Kidney (tissue), 14 donors: ENCODE results near the gene DCXR. TPM values are rescaled to one million over a fixed set of nuclear protein-coding genes. Genes with fewer than 3 reads are reported as not detected.

Experiments
- DNase-seq, 5 donors: peaks; one replicate each; pipeline ENCODE4 v3.0.0-alpha.2; 2013 to 2020
- FAIRE-seq: peaks from 2 replicates; lab custom pipeline; 2012; peaks lifted over from hg19 to GRCh38; lab: Jason Lieb, UNC
- H3K27ac ChIP-seq, 2 donors: one replicate each; pipeline ENCODE4 v1.7.0; 2013; ENCODE audit warnings: low read depth in 2 of 2, low read length in 2 of 2, inconsistent platforms in 1 of 2
- H3K27me3 ChIP-seq: one replicate; pipeline ENCODE4 v1.7.1; 2013; ENCODE audit warnings: low read length, inconsistent platforms; ENCODE audit not compliant: control insufficient read depth, insufficient read depth
- H3K36me3 ChIP-seq, 3 donors: one replicate each; pipeline versions ENCODE4 v1.7.0 to v1.7.1; 2013; ENCODE audit warnings: low read length in 3 of 3, control low read depth in 1 of 3, inconsistent platforms in 1 of 3; ENCODE audit not compliant: insufficient read depth in 3 of 3, control insufficient read depth in 2 of 3
- H3K4me1 ChIP-seq, 3 donors: one replicate each; pipeline versions ENCODE4 v1.7.0 to v1.7.1; 2013; ENCODE audit warnings: low read length in 3 of 3, inconsistent platforms in 1 of 3, low read depth in 1 of 3; ENCODE audit not compliant: control insufficient read depth in 2 of 3, insufficient read depth in 2 of 3
- H3K4me3 ChIP-seq, 3 donors: one replicate each; pipeline versions ENCODE4 v1.7.0 to v1.8.1; 2013; ENCODE audit warnings: low read length in 3 of 3, control low read depth in 1 of 3, inconsistent platforms in 1 of 3
- H3K9ac ChIP-seq, 3 donors: one replicate each; pipeline versions ENCODE4 v1.7.0 to v1.7.1; 2013; ENCODE audit warnings: low read length in 3 of 3, control low read depth in 1 of 3, inconsistent platforms in 1 of 3
- H3K9me3 ChIP-seq, 3 donors: one replicate each; pipeline versions ENCODE4 v1.7.0 to v1.7.1; 2013; ENCODE audit warnings: low read length in 3 of 3, control low read depth in 1 of 3, inconsistent platforms in 1 of 3; ENCODE audit not compliant: control insufficient read depth in 2 of 3, insufficient read depth in 1 of 3
- CTCF ChIP-seq: IDR thresholded peaks from 3 replicates; pipeline ENCODE4 v1.5.1; 2012; ENCODE audit warnings: mild to moderate bottlenecking, moderate library complexity, borderline replicate concordance; ENCODE audit not compliant: insufficient read depth; ENCODE audit errors: extremely low read depth
- intact Hi-C: fragments of 100-400 bp; cut with DNase I; formaldehyde crosslinking; loops from one replicate; pipeline ENCODE4 v1.11.1; 2022
- polyA plus RNA-seq: library from polyadenylated mRNA; stranded (reverse); fragments of 350-450 nt; fragmentation: Illumina TruSeq; extraction: RNeasy Lipid Tissue Mini Kit (QIAGEN cat#74804); gene quantifications from one replicate; pipeline ENCODE4 v1.2.3, GENCODE V29; 2014; ENCODE audit warnings: low read depth, low replicate concordance; ENCODE audit not compliant: insufficient read depth
- total RNA-seq: library from RNA; stranded (reverse); fragmentation: NEBNext Ultra II Directional; extraction: Animal tissue kit (Norgen Biotek cat#: 25700); gene quantifications from one replicate; pipeline ENCODE4 v1.2.1, GENCODE V29; 2021
- donor health status: control.
- donor health status: control.
- donor health status: control.
- donor health status: control.
- donor health status: control.
- donor health status: DM: yes; HTN: yes; CAD: no.
- donor health status: Normal renal cell carcinoma (clear cell type).

The DCXR gene
- total and polyA plus RNA-seq, 2 donors from 2014 or later, result 102 to 551 TPM

GRCh38 chr17:82053130-82053529 lies 15.6 kb upstream of the DCXR start:
- Histone ChIP-seq H3K4me3 (peak overlapping the region in 1 of 3 donors; percentile 80), H3K9me3 (no peaks in the 10 kb centered on the region), H3K36me3 (peaks cover 0 to 9% (median 2%) of the 10 kb centered on the region in 3 donors), H3K9ac (peak overlapping the region in 1 of 3 donors; percentile 69), H3K27ac (no peak overlapping the region), H3K27me3 (no peaks in the 10 kb centered on the region), H3K4me1 (peaks cover 0 to 32% (median 12%) of the 10 kb centered on the region in 3 donors)
- DNase-seq (peak in 1 of 5 donors; percentile 72), FAIRE-seq (no peak)
- TF ChIP-seq CTCF, result no peak
- intact Hi-C loops, result no loop called here

- H3K9ac ChIP-seq, result peak overlapping the region in 2 of 3 donors; percentile 11 to 69
- no peaks in the 10 kb centered on the region for H3K27me3 ChIP-seq
- peaks cover 0 to 30% (median 9%) of the 10 kb centered on the region in 3 donors for H3K4me1 ChIP-seq
- no peak overlapping the region for H3K27ac ChIP-seq
- peak in 1 of 5 donors; percentile 77 for DNase-seq
- H3K4me3 ChIP-seq, result peak overlapping the region; percentile 51 to 82 (median 80)
- intact Hi-C loops, result no loop called here
- no peak for FAIRE-seq
- no peaks in the 10 kb centered on the region for H3K9me3 ChIP-seq
- no peak for TF ChIP-seq CTCF
- peaks cover 0 to 9% (median 2%) of the 10 kb centered on the region in 3 donors for H3K36me3 ChIP-seq
Observed at GRCh38 chr17:82052638-82053059, 15.2 kb upstream of the DCXR start.

- Histone ChIP-seq H3K4me1 (peaks cover 0 to 27% (median 8%) of the 10 kb centered on the region in 3 donors), H3K27ac (no peak within 1 kb of the TSS), H3K4me3 (peak within 1 kb of the TSS; percentile 51 to 82 (median 80)), H3K9ac (peak within 1 kb of the TSS in 2 of 3 donors; percentile 46 to 69), H3K27me3 (no peaks in the 10 kb centered on the region), H3K9me3 (no peaks in the 10 kb centered on the region), H3K36me3 (peaks cover 2 to 9% (median 5%) of the 10 kb centered on the region in 3 donors)
- intact Hi-C loops, result no loop called here
- FAIRE-seq, result no peak
- DNase-seq, result peak; percentile 71 to 91 (median 87)
- TF ChIP-seq CTCF, result no peak
Observed at GRCh38 chr17:82051776-82052637, 14.5 kb upstream of the DCXR start, which contains the start of the genes GPS1 and RFNG. Gene GPS1, plus strand, starts transcription at chr17:82051898. Its CDS starts 34 bp downstream, at chr17:82051932. Gene RFNG, minus strand, starts transcription at chr17:82051811. Its CDS starts 45 bp downstream, at chr17:82051766.
